Ovary (tissue), 9 donors: ENCODE data around the gene PXDC1. TPM values are rescaled to one million over a fixed set of nuclear protein-coding genes. Genes with fewer than 3 reads are reported as not detected.

Experiments used
- DNase-seq, 5 donors: peaks; one replicate each; pipeline ENCODE4 v3.0.0-alpha.2; 2019 to 2020
- H3K27ac ChIP-seq, 2 donors: fragments of 200-600 bp; one replicate each; pipeline versions ENCODE4 v1.5.1 to v1.8.0; 2019 to 2022
- H3K27me3 ChIP-seq: fragments of 200-600 bp; one replicate; pipeline ENCODE4 v1.8.0; 2022
- H3K36me3 ChIP-seq: fragments of 200-600 bp; sonication (generic); one replicate; pipeline ENCODE4 v1.5.1; 2019
- H3K4me1 ChIP-seq: one replicate; pipeline ENCODE4 v1.8.1; 2013; ENCODE audit warnings: mild to moderate bottlenecking, moderate library complexity; ENCODE audit not compliant: insufficient read depth
- H3K4me3 ChIP-seq: fragments of 200-600 bp; sonication (generic); one replicate; pipeline ENCODE4 v1.5.1; 2017
- H3K9me3 ChIP-seq, 2 donors: fragments of 200-600 bp in 1 of 2; sonication (generic) in 1 of 2; one replicate each; pipeline versions ENCODE4 v1.5.1 to v1.8.1; 2013 to 2019; ENCODE audit warnings: mild to moderate bottlenecking in 1 of 2, moderate library complexity in 1 of 2
- EP300 ChIP-seq: sonication (generic); formaldehyde crosslinking; IDR thresholded peaks from one replicate; pipeline ENCODE4 v1.6.1; 2017; ENCODE audit warnings: antibody characterized with exemption
- POLR2A ChIP-seq: fragments of 450-650 bp; IDR thresholded peaks from one replicate; pipeline ENCODE4 v1.6.1; 2017; ENCODE audit warnings: antibody characterized with exemption, mild to moderate bottlenecking, moderate library complexity
- WGBS, 3 donors: extraction: QIAGEN DNeasy Blood & Tissue Kit in 1 of 3; methylation state at CpG; one replicate each; pipeline versions ENCODE4 v1.1.5 to v1.1.7; 2013 to 2017; 5-methylcytosine and 5-hydroxymethylcytosine counted together
- intact Hi-C, 4 donors: fragments of 100-400 bp; cut with DNase I; formaldehyde crosslinking; loops; one replicate each; pipeline versions ENCODE4 v1.11.0 to v1.15.1; 2022 to 2023
- polyA plus RNA-seq, 2 donors: library from polyadenylated mRNA; stranded (reverse); fragments of 200-250 nt in 1 of 2; fragments of 350-450 nt in 1 of 2; fragmentation: Illumina TruSeq in 1 of 2; extraction: RNeasy Lipid Tissue Mini Kit (QIAGEN cat#74804) in 1 of 2; gene quantifications; one replicate each; pipeline ENCODE4 v1.2.3, GENCODE V29; 2013 to 2014
- total RNA-seq, 7 donors: library from RNA; depleted of rRNA in 2 of 7; stranded (reverse); fragments of >200 nt in 2 of 7; fragmentation: NEBNext Ultra II Directional in 3 of 7; extraction: Animal tissue kit (Norgen Biotek cat#: 25700) in 3 of 7; gene quantifications; one replicate each; pipeline versions ENCODE4 v1.1.0 to v1.2.4, GENCODE V29; 2016 to 2023
- TF ChIP-seq, protein P1 (sequence below), 3 donors: fragments of 450-650 bp in 2 of 3; fragments of 200-600 bp in 1 of 3; IDR thresholded peaks; one replicate each; pipeline versions ENCODE4 v1.5.1 to v1.8.0; 2016 to 2022; ENCODE audit warnings: antibody characterized with exemption in 3 of 3, mild to moderate bottlenecking in 1 of 3
- donor health status: DM: no; HTN: no; CAD: no; lungs with moderate emphysema.
- donor health status: DM: no; HTN: no; CAD: no.
- donor health status: Bipolar disorder and iron deficiency.
- donor health status: DM: yes; HTN: yes; CAD: no.
- donor health status: DM: no; HTN: no; CAD: no.
- donor health status: DM: yes; HTN: yes; CAD: no.

Gene PXDC1
- total and polyA plus RNA-seq, 9 donors: 16.1 to 49.4 (median 23.4) TPM

DNA sequence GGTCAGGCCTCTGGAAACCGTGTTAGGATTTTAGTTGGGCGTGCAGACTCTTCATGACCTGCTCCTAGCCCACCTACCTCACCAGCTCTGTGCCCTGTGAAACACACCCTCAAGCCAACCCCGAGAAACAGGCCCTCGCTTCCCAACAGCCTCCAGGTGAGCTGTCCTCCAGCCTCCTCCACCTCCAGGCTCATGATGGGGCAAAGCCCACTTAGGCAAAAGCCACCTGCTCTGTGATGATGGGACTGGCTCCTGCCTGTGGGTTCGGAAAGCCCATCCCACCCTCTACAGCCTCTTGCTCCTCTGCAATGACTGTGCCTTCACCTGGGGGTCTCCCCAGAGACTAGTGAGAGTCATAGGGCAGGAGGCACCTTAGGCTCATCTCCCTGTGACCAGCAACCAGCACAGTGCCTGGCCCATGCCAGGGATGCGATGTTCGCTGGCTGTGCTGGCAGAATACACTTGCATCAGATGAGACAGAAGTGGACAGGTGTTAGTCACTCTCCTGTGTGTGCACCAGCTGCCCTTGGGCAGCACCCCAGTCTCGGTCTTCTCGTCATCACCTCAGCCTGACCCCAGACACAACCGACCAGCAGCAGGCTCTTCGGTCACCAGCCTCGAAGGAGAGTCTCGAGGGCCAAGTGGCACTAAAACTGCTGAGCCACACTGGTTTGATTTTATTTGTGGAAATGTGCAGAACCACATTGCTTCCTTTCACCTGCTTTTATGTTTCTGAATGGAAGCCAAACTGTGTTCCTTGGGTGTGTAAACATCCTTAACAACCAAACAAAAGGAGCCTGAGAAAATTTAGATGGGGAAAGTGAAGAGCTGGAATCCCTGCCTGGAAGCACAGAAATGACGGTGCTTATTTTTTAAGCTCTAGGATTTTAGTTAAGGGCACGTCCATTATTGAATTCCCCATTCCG, 10.7 kb downstream of the PXDC1 start:
- no peak for TF ChIP-seq POLR2A
- TF ChIP-seq, protein P1, sequence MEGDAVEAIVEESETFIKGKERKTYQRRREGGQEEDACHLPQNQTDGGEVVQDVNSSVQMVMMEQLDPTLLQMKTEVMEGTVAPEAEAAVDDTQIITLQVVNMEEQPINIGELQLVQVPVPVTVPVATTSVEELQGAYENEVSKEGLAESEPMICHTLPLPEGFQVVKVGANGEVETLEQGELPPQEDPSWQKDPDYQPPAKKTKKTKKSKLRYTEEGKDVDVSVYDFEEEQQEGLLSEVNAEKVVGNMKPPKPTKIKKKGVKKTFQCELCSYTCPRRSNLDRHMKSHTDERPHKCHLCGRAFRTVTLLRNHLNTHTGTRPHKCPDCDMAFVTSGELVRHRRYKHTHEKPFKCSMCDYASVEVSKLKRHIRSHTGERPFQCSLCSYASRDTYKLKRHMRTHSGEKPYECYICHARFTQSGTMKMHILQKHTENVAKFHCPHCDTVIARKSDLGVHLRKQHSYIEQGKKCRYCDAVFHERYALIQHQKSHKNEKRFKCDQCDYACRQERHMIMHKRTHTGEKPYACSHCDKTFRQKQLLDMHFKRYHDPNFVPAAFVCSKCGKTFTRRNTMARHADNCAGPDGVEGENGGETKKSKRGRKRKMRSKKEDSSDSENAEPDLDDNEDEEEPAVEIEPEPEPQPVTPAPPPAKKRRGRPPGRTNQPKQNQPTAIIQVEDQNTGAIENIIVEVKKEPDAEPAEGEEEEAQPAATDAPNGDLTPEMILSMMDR (IDR thresholded peaks at IDR 0.05): no peak

DNA sequence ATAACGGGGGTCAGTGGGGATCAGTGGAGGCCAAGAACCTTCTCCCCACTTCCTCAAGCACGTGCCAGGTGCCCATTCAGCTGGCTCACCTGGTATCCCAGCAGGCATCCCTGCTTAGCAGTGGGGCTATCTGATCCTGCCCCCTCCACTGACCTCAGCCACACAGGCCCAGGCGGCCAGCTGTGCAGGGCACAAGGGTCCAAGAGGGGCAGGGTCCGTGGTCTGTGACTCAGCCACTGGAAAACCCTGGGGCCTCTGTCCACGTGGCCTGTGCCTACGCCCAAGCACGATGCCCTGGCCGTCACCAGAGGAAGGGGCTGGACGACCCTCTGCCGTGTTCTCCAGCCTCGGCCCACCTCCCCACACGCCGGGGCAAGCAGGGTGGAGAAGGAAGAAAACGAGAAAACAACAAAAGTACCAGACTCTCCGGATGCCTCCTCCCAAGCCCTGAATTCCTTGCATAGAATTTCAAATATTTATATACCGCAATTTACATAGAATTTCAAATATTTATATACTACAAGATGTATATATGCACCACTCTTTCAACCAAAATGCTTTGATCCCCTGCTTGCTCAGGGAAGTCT, 12.1 kb downstream of the PXDC1 start:
- no peak overlapping the region for H3K27ac ChIP-seq
- no peaks in the 10 kb centered on the region for H3K9me3 ChIP-seq
- 65 to 71% (median 69%) methylated on average over 16 of the region's 16 CpGs for WGBS, 3 donors
- TF ChIP-seq POLR2A: no peak
- no peak for TF ChIP-seq EP300
- TF ChIP-seq, protein P1 (IDR thresholded peaks at IDR 0.05): no peak
- H3K4me3 ChIP-seq: no peak overlapping the region
- H3K4me1 ChIP-seq: peaks cover 4% of the 10 kb centered on the region
- no peaks in the 10 kb centered on the region for H3K36me3 ChIP-seq
- DNase-seq: peak in 1 of 5 donors; percentile 24
- intact Hi-C loops: loop anchor here in 2 of 4 donors (5.0 to 10.0 kb wide), 3 partner anchors 275 to 395 kb away; partner anchors contain the start of genes ECI2 (in 1 of the 2) and SLC22A23 (in 1 of the 2)
- no peaks in the 10 kb centered on the region for H3K27me3 ChIP-seq

More for the DNA sequence above, 10.7 kb downstream of the PXDC1 start:
- intact Hi-C loops: loop anchor here (5.0 to 10.0 kb wide), 5 partner anchors 104 to 414 kb away; partner anchors contain the start of gene FAM50B (in 2 of the 4)
- Histone ChIP-seq H3K9me3 (no peaks in the 10 kb centered on the region), H3K27me3 (no peaks in the 10 kb centered on the region), H3K36me3 (no peaks in the 10 kb centered on the region), H3K27ac (no peak overlapping the region), H3K4me3 (no peak overlapping the region), H3K4me1 (peaks cover 4% of the 10 kb centered on the region)
- 81 to 85% (median 82%) methylated on average over 16 of the region's 16 CpGs for WGBS, 3 donors
- DNase-seq: peak in 1 of 5 donors; percentile 30

- Histone ChIP-seq H3K4me3 (no peak overlapping the region), H3K36me3 (no peaks in the 10 kb centered on the region), H3K4me1 (peaks cover 4% of the 10 kb centered on the region), H3K27me3 (no peaks in the 10 kb centered on the region), H3K9me3 (no peaks in the 10 kb centered on the region), H3K27ac (no peak overlapping the region)
- DNase-seq: peak in 1 of 5 donors; percentile 29
- intact Hi-C loops: loop anchor here in 2 of 4 donors (5.0 to 10.0 kb wide), 3 partner anchors 276 to 396 kb away; partner anchors contain the start of genes ECI2 (in 1 of the 2) and SLC22A23 (in 1 of the 2)
- 74 to 76% (median 74%) methylated on average over 19 of the region's 19 CpGs for WGBS, 3 donors
- TF ChIP-seq EP300 (no peak), POLR2A (no peak)
- TF ChIP-seq, protein P1 (IDR thresholded peaks at IDR 0.05): no peak
Measured at GRCh38 chr6:3738381-3739131, 13.0 kb downstream of the PXDC1 start.

DNA sequence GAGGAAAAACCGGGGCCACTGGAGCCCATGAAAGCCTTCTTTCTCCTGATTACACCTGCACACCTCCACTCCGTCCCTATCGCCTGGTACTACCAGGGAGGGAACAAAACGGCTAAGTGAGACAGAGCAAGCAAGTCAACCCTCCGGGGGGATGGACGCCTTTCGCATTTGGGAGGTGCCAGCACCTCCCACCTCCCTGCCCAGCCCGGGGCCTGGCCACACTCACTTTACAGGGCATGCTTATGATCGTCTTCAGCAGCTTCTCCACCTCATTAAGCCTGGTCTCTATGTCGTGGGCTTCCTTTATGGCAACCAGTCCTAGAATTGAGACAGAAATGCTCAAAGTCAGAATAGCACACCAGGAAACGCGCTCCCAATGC, 13.7 kb downstream of the PXDC1 start:
- Histone ChIP-seq H3K27ac (no peak overlapping the region), H3K4me3 (no peak overlapping the region), H3K36me3 (no peaks in the 10 kb centered on the region), H3K4me1 (no peaks in the 10 kb centered on the region), H3K9me3 (no peaks in the 10 kb centered on the region), H3K27me3 (no peaks in the 10 kb centered on the region)
- intact Hi-C loops: loop anchor here in 2 of 4 donors (5.0 to 10.0 kb wide), 3 partner anchors 277 to 397 kb away; partner anchors contain the start of genes ECI2 (in 1 of the 2) and SLC22A23 (in 1 of the 2)
- peak in 1 of 5 donors; percentile 16 for DNase-seq
- 83 to 87% (median 86%) methylated on average over 12 of the region's 12 CpGs for whole genome bisulfite sequencing, 3 donors
- TF ChIP-seq EP300 (no peak), POLR2A (no peak)
- TF ChIP-seq, protein P1 (IDR thresholded peaks at IDR 0.05): no peak
